ENCODE data around the gene AACS. TPM values are rescaled to one million over a fixed set of nuclear protein-coding genes. Genes with fewer than 3 reads are reported as not detected.

The AACS gene
- total and polyA plus RNA-seq, 10 of the 15 experiments (the other 5 are each of a cell fraction or from before 2014, with no cell fraction given): 10.1 to 34.0 (median 21.1) TPM

GRCh38 chr12:125092108-125092871 lies 27.1 kb downstream of the AACS start:
- POLR2A ChIA-PET: no interaction called here
- H3K27ac ChIP-seq (ENCODE audit: control insufficient read depth, insufficient read depth): no peak overlapping the region
- CTCF ChIA-PET: no interaction called here
- no peaks in the 10 kb centered on the region for H3K9me3 ChIP-seq (replicated peaks; ENCODE audit: control insufficient read depth, insufficient read depth, low read length)
- no peak for ATAC-seq
- H3K4me1 ChIP-seq (ENCODE audit: control insufficient read depth, insufficient read depth, low read length): no peaks in the 10 kb centered on the region
- no peak for FAIRE-seq
- RAD21 ChIA-PET (ENCODE audit: unreplicated experiment): interaction anchor here (0.7 kb wide), 1 partner anchor 186 kb away, joined by 3 read pairs; no protein-coding TSS in a partner anchor
- H3K27me3 ChIP-seq (replicated peaks in 1 of 2; ENCODE audit: control insufficient read depth in 2 of 2, insufficient read depth in 2 of 2, low read length in 1 of 2): no peaks in the 10 kb centered on the region
- in situ Hi-C loops (cut with MboI): no loop called here
- peaks cover 3 to 15% of the 10 kb centered on the region in 2 experiments; a peak in 3 of 4 replicates for H3K36me3 ChIP-seq (ENCODE audit: control insufficient read depth in 2 of 2, insufficient read depth in 2 of 2, low read length in 1 of 2)
- DNase-seq (ENCODE audit: low read depth, low spot score): no peak
- BruUV-seq (replicated peaks): no TSS peak
- no peak overlapping the region for H3K9ac ChIP-seq (ENCODE audit: control insufficient read depth, insufficient read depth, low read length)
- H3K4me2 ChIP-seq (ENCODE audit: control insufficient read depth, insufficient read depth): no peak overlapping the region
- H4K20me1 ChIP-seq (ENCODE audit: control insufficient read depth, insufficient read depth): no peaks in the 10 kb centered on the region
- intact Hi-C loops (cut with micrococcal nuclease; ENCODE audit: unreplicated experiment): no loop called here
- 79% methylated on average over 17 of the region's 17 CpGs for WGBS (ENCODE audit: insufficient coverage, insufficient replicate concordance, low lambda C conversion rate, missing lambda C conversion rate)
- no peak overlapping the region for H3K4me3 ChIP-seq
- H2AFZ ChIP-seq (ENCODE audit: control insufficient read depth, low read depth, low read length): no peak overlapping the region
- TF ChIP-seq BACH1 (IDR thresholded peaks at IDR 0.05; ENCODE audit: borderline replicate concordance): no peak
- TF ChIP-seq SP1 (IDR thresholded peaks at IDR 0.05; ENCODE audit: low read depth, low read length): no peak
- TF ChIP-seq ZNF687 (IDR thresholded peaks at IDR 0.05): no peak
- TF ChIP-seq NKRF (conservative IDR thresholded peaks at IDR 0.05): no peak
- TF ChIP-seq HDGF (IDR thresholded peaks at IDR 0.05): no peak
- TF ChIP-seq RAD21 (IDR thresholded peaks at IDR 0.05; ENCODE audit: insufficient read depth, low read depth, low read length): no peak
- no peak for TF ChIP-seq KLF5 (IDR thresholded peaks at IDR 0.05; ENCODE audit: partially characterized antibody)
- TF ChIP-seq E2F4 (IDR thresholded peaks at IDR 0.05; ENCODE audit: low read depth, low read length): no peak
- TF ChIP-seq RUNX3 (IDR thresholded peaks at IDR 0.05; ENCODE audit: low read length): no peak
- no peak for TF ChIP-seq PML (IDR thresholded peaks at IDR 0.05; ENCODE audit: low read length)
- no peak for TF ChIP-seq FOXM1 (IDR thresholded peaks at IDR 0.05; ENCODE audit: low read depth, low read length)
- TF ChIP-seq RFX5 (IDR thresholded peaks at IDR 0.05; ENCODE audit: low read depth, low read length): no peak
- SMC1A ChIA-PET (ENCODE audit: uncharacterized antibody, unreplicated experiment): no interaction called here
- no peaks in the 10 kb centered on the region for H3K79me2 ChIP-seq (ENCODE audit: control insufficient read depth, insufficient read depth, low read length)
